Activated T-helper 1 cell treated with anti-CD3 and anti-CD28 coated beads, Interleukin-12 subunit alpha, Interleukin-12 subunit beta, Interleukin-2, Interleukin-4 antibody, amounts not matched to agents 30 ng/mL and 10 ng/mL and 1 ng/mL, durations not matched to agents 14 hours and 24 hours and 36 hours (primary cell): Measurements from ENCODE around the gene APP. TPM values are rescaled to one million over a fixed set of nuclear protein-coding genes. Genes with fewer than 3 reads are reported as not detected.

Experiments used
- DNase-seq: peaks from one replicate; pipeline ENCODE4 v3.0.0; 2021; ENCODE audit warnings: low spot score
- H3K27ac Mint-ChIP-seq: one replicate; pipeline ENCODE4 v1.8.0; 2021; ENCODE audit warnings: mild to moderate bottlenecking, mixed read lengths
- H3K27me3 Mint-ChIP-seq: one replicate; pipeline ENCODE4 v1.8.0; 2022; ENCODE audit warnings: mild to moderate bottlenecking, moderate library complexity, mixed read lengths; ENCODE audit not compliant: insufficient read depth
- H3K36me3 Mint-ChIP-seq: one replicate; pipeline ENCODE4 v1.8.0; 2021; ENCODE audit warnings: low read depth, mixed read lengths
- H3K4me1 Mint-ChIP-seq: one replicate; pipeline ENCODE4 v1.8.0; 2021; ENCODE audit warnings: low read depth, mixed read lengths
- H3K4me3 Mint-ChIP-seq: one replicate; pipeline ENCODE4 v1.8.0; 2021; ENCODE audit warnings: mild to moderate bottlenecking, moderate library complexity, mixed read lengths
- H3K9me3 Mint-ChIP-seq: one replicate; pipeline ENCODE4 v1.8.0; 2021; ENCODE audit warnings: mixed read lengths
- intact Hi-C: fragments of 100-400 bp; cut with micrococcal nuclease; formaldehyde crosslinking; loops from one replicate; pipeline ENCODE4 v1.15.1; 2024
- total RNA-seq: library from RNA; stranded (reverse); gene quantifications from 2 replicates; pipeline ENCODE4 v1.2.3, GENCODE V29; 2022

The APP gene
- total RNA-seq, 1 donor from 2014 or later = 66.6 TPM

DNA sequence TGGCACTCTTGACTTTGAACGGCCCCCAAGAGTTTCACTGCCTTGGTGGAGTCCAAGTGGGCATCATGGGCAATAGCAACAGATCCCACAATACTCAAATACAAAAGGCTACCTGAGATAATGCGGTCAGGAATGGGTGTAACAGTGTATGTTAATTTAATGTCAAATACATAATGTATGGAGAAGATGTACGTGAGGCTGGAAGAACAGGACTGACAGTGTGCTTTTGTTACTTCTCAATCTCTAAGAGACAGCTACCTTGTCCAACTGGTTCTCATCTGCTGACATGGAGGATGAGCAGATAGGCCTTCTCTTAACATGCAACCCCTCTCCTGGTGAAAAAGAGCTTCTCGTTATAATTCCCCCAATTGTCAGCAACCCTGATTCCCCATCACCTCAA, 167.2 kb downstream of the APP start:
- H3K27me3 Mint-ChIP-seq = no peaks in the 10 kb centered on the region
- H3K4me1 Mint-ChIP-seq = peaks cover 10% of the 10 kb centered on the region
- intact Hi-C loops = no loop called here
- H3K36me3 Mint-ChIP-seq = no peaks in the 10 kb centered on the region
- DNase-seq = no peak
- H3K27ac Mint-ChIP-seq = no peak overlapping the region
- no peaks in the 10 kb centered on the region for H3K9me3 Mint-ChIP-seq
- no peak overlapping the region for H3K4me3 Mint-ChIP-seq

DNA sequence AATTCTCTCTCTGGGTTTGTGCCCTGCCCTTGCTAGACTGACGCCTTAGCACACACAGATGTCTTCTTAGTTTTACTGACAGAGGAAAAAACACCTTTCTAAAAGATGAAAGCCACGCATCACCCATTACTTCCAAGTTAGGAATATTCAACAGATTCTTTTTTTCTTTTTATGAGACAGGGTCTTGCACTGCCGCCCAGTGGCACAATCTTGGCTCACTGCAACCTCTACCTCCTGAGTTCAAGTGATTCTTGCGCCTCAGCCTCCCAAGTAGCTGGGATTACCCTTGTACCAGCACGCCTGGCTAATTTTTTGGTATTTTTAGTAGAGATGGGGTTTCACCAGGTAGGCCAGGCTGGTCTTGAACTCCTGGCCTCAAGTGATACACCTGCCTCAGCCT, 169.2 kb downstream of the APP start:
- no peaks in the 10 kb centered on the region for H3K27me3 Mint-ChIP-seq
- peaks cover 7% of the 10 kb centered on the region for H3K4me1 Mint-ChIP-seq
- intact Hi-C loops = no loop called here
- no peak for DNase-seq
- no peak overlapping the region for H3K4me3 Mint-ChIP-seq
- no peaks in the 10 kb centered on the region for H3K9me3 Mint-ChIP-seq
- no peaks in the 10 kb centered on the region for H3K36me3 Mint-ChIP-seq
- no peak overlapping the region for H3K27ac Mint-ChIP-seq

DNA sequence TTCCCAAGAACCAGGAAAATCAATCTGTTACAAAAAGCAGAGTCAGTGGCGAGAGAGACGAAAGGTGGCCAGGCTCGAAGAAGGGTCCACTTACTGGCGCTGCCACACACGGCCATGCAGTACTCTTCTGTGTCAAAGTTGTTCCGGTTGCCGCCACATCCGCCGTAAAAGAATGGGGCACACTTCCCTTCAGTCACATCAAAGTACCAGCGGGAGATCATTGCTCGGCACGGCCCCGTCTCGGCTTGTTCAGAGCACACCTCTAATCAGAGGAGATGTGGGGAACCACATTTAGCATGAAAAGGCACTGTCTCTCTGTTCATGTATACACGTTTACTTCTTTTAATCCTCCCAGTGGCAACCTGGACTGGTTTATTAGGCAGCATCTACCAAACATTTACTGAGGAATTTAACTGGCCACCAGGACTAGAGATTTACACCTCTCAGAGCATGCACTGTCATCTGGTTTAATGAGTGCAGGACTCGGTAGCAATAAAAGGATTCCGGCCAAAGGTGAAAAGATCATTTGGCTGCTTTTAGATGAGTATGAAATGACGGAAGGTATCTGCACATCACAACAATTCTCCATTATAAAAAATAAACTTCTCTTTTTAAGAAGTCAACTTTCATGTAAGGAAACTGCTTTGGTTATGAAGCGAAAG, 170.5 kb downstream of the APP start:
- no peaks in the 10 kb centered on the region for H3K9me3 Mint-ChIP-seq
- H3K36me3 Mint-ChIP-seq = no peaks in the 10 kb centered on the region
- intact Hi-C loops = no loop called here
- H3K27ac Mint-ChIP-seq = no peak overlapping the region
- peaks cover 7% of the 10 kb centered on the region for H3K4me1 Mint-ChIP-seq
- DNase-seq = peak; percentile 11
- no peaks in the 10 kb centered on the region for H3K27me3 Mint-ChIP-seq
- no peak overlapping the region for H3K4me3 Mint-ChIP-seq

DNA sequence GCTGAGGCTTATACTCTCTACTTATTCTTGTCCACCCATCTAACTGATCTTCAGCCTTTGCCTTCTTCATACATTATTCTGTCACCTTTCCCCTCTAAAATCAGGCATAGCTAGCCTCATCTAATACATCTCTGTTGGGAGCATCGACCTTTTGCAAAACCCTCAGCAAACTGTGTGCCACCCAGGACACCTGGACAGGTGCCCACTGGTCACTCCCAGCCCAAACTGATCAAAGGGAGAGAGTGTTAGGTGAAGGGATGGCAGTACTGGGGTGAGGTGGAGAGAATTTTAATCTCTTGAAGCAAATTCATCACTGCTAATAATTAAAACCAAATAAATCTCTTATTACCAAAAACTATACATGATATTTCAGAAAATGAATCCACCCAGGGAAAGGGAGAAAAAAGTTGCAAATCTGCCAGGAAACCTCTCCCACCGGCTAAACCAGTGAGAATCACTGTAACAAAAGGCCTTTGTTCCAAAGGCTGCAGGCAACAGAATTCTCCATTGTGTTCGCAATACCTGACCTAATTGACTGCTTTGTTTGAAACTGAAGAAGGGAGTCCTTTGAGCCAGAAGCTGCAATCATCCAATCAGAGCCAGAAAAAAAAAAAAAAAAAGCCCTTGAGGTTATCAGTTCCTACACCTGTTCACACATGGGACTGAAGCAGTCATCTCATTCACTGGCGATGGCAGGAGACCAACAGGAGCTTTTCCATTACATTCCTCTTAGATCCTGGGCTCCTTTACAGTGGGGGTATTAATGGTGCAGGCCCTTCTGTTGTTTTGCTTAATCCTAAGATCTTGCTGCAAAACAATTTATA, 172.6 kb downstream of the APP start:
- Mint-ChIP-seq H3K9me3 (no peaks in the 10 kb centered on the region), H3K4me3 (no peak overlapping the region), H3K4me1 (peaks cover 7% of the 10 kb centered on the region), H3K27me3 (no peaks in the 10 kb centered on the region), H3K27ac (no peak overlapping the region), H3K36me3 (no peaks in the 10 kb centered on the region)
- no peak for DNase-seq
- intact Hi-C loops = no loop called here

DNA sequence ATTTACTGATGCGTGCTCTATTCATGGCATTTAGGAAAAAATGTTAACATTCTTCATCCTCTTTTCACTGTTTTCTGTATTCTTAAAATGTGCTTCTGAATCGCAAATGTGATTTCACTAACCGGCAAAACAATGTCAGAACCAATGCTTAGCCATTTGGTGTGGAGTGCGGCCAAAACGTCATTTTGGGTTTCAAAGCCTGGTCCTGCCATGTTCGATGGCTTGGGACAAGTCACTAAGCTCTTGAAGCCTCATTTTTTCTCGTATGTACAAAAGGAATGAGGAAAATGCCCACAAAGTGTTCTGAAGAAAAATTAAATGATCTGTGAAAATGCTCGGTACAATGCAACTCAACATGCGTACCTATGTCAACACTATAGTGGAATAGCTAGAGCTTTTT, 175.3 kb downstream of the APP start:
- Mint-ChIP-seq H3K9me3 (no peaks in the 10 kb centered on the region), H3K27ac (no peak overlapping the region), H3K27me3 (no peaks in the 10 kb centered on the region), H3K4me1 (peaks cover 7% of the 10 kb centered on the region), H3K36me3 (no peaks in the 10 kb centered on the region), H3K4me3 (no peak overlapping the region)
- DNase-seq = no peak
- intact Hi-C loops = no loop called here

DNA sequence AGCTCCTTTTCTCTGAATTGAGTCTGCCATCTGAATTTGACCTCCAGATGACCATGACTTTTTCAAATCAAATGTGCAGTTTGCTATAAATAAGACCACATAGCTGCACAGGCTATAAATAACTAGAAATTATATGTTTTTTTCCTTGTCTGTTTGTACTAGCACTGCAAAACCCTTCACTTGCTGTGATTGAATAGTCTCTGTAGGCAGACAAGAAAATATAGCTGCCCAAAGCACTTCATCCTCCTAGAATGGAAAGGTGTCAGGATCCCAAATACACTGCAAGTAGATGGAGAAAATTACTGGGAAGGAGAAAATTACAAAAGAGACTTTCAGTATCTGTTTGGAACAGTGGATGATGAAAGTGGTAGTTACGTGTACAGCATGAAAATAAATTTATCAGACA, 175.8 kb downstream of the APP start:
- no peak for DNase-seq
- Mint-ChIP-seq H3K9me3 (no peaks in the 10 kb centered on the region), H3K36me3 (no peaks in the 10 kb centered on the region), H3K27ac (no peak overlapping the region), H3K4me1 (peaks cover 2% of the 10 kb centered on the region), H3K4me3 (no peak overlapping the region), H3K27me3 (no peaks in the 10 kb centered on the region)
- intact Hi-C loops = no loop called here

DNA sequence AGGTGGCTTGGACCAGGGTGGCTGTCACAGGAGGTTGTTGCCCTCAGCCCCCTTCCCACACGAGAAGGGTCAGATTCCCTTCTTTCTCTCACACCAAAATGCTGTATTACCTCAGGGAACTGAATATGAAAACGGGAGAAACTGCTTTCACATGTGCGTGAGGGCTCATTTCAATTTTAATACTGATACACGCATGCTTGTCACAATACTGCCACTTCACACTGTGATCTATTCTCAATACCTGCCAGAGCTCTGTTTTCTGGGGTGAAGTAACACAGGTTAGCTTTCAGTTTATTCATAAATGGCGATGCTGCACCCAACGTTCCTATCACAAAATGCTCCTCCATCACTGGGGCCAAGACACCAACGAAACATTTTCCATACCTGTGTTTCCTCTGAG, 181.8 kb downstream of the APP start:
- intact Hi-C loops = no loop called here
- Mint-ChIP-seq H3K27me3 (no peaks in the 10 kb centered on the region), H3K9me3 (no peaks in the 10 kb centered on the region), H3K27ac (no peak overlapping the region), H3K36me3 (no peaks in the 10 kb centered on the region), H3K4me1 (no peaks in the 10 kb centered on the region), H3K4me3 (no peak overlapping the region)
- no peak for DNase-seq

DNA sequence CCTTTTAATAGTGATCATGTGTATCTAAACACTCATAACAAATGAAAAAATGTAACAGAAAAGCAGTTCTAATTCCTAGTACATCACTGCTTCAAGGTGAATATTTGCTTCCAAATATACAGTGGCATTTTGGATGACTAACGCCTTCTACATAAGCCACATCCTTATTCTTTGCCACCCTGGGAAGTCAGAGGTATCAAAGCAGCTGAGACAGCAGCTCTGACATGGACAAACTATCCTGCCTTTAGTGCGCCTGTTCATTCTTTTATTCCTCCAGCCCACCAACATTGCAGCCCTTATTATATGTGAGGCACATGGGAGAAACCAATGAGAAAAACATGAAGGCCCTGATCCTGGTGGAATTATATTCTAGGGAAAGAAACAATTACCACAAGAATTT, 183.0 kb downstream of the APP start:
- Mint-ChIP-seq H3K27ac (no peak overlapping the region), H3K36me3 (no peaks in the 10 kb centered on the region)
- intact Hi-C loops = no loop called here

DNA sequence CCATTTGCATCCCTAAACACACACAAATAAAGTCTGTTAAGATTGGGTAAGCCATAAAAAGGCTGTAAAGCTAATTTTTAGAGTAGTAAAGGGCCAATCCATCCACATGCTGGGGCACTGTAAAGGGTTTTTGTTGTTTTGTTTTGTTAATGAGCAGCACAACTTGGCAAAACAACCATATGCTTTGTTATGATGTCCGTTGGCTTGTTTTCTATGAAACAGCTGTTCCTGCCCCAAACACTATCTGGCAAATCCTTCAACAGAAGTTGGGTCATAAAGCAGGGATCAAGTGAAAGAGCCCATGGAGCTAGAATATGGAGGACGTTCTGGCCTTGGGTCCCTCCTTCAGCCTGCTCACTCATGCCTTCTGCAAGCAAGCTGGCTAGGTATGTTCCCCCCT, 183.6 kb downstream of the APP start:
- intact Hi-C loops = no loop called here
- H3K27ac Mint-ChIP-seq = no peak overlapping the region
- H3K4me1 Mint-ChIP-seq = no peaks in the 10 kb centered on the region
- H3K27me3 Mint-ChIP-seq = no peaks in the 10 kb centered on the region
- DNase-seq = no peak
- no peaks in the 10 kb centered on the region for H3K9me3 Mint-ChIP-seq
- no peak overlapping the region for H3K4me3 Mint-ChIP-seq
- H3K36me3 Mint-ChIP-seq = no peaks in the 10 kb centered on the region

More for the DNA sequence above, 183.0 kb downstream of the APP start:
- DNase-seq = no peak
- Mint-ChIP-seq H3K9me3 (no peaks in the 10 kb centered on the region), H3K27me3 (no peaks in the 10 kb centered on the region), H3K4me3 (no peak overlapping the region), H3K4me1 (no peaks in the 10 kb centered on the region)

DNA sequence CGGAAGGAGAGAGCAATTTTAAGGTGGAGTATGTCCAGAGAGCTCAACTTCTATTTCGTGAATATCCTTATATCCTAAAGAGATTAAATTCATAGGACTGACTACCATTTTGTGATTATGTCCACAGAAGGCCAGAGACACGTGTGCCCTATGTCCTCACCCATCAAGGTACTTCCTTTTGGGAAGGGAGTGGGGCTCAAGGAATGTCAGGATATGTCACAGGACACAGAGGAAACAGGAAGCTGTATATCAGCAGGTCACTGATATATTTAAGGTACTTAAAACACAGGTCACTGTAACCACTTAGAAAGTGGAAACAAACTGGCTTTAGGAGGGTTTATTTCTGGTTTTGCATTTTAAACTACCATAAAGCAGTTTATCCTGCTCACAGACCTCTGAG, 184.6 kb downstream of the APP start:
- no peaks in the 10 kb centered on the region for H3K27me3 Mint-ChIP-seq
- no peaks in the 10 kb centered on the region for H3K9me3 Mint-ChIP-seq
- no peak overlapping the region for H3K27ac Mint-ChIP-seq
- no peak overlapping the region for H3K4me3 Mint-ChIP-seq
- no peaks in the 10 kb centered on the region for H3K4me1 Mint-ChIP-seq
- intact Hi-C loops = no loop called here
- DNase-seq = no peak
- no peaks in the 10 kb centered on the region for H3K36me3 Mint-ChIP-seq

DNA sequence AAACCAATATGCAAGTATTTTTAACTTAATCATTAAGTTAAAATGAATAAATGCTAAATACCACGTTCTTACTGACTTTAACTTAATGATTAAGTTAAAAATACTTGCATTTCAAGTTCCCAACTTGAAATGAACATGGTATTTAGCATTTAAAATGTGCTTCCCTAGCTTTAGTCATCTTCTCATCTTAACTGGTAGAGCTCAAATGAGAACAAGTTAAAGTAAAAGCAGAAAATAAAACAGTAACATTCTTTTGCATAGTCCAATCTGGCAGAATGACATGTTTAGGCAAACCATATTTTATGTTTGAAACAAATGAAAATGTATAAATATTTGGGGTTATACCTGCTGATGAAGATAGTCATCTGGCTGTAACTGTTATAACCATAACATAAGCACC, 186.0 kb downstream of the APP start:
- no peak overlapping the region for H3K27ac Mint-ChIP-seq
- no peak overlapping the region for H3K4me3 Mint-ChIP-seq
- H3K9me3 Mint-ChIP-seq = no peaks in the 10 kb centered on the region
- intact Hi-C loops = no loop called here
- H3K27me3 Mint-ChIP-seq = no peaks in the 10 kb centered on the region
- H3K36me3 Mint-ChIP-seq = peaks cover 4% of the 10 kb centered on the region
- DNase-seq = no peak
- no peaks in the 10 kb centered on the region for H3K4me1 Mint-ChIP-seq

DNA sequence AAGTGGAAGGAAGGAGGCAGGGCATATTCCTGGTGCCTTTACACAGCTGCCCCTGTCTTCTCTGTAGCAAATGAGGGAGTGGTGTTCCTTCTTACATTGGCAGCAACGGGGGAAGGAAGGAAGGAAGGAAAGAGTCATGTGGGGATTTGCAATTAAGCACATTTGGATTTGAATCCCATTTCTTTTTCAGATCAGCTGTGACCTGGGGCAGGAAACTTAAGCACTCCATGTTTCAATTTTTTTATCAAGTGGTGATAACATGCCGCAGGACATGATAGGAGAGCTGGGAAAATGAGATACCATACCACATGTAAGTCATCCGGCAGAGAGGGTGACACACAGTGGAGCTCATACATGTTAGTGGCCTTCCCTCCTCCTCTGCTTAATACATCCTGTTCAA, 186.8 kb downstream of the APP start:
- Mint-ChIP-seq H3K27ac (no peak overlapping the region), H3K9me3 (no peaks in the 10 kb centered on the region), H3K36me3 (peaks cover 4% of the 10 kb centered on the region), H3K4me1 (no peaks in the 10 kb centered on the region), H3K4me3 (no peak overlapping the region), H3K27me3 (no peaks in the 10 kb centered on the region)
- DNase-seq = no peak
- intact Hi-C loops = no loop called here

DNA sequence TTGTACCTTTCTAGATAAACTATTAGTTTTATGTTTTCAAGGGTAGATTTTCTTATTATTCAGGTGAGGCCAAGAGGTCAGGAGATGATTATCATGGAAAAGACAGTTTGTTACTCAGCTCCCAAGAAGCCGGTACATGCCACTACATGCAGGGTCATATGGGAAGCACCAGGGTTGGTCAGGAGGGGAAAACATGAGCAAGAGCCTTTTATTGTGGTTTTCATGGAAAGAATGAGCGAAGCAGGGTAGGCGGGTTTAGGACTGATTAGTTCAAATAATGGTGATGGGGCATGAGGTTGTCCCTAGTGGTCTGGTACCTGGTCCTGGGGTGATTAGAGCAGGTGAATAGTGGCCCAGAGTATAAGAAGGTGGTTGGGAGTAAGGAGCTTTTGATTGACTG, 189.9 kb downstream of the APP start:
- H3K9me3 Mint-ChIP-seq = no peaks in the 10 kb centered on the region
- no peaks in the 10 kb centered on the region for H3K4me1 Mint-ChIP-seq
- no peak overlapping the region for H3K27ac Mint-ChIP-seq
- intact Hi-C loops = no loop called here
- DNase-seq = no peak
- H3K36me3 Mint-ChIP-seq = peaks cover 13% of the 10 kb centered on the region
- H3K27me3 Mint-ChIP-seq = no peaks in the 10 kb centered on the region
- no peak overlapping the region for H3K4me3 Mint-ChIP-seq
